Neural progenitor cell (in vitro differentiated cells): Measurements from ENCODE around the gene EOMES.

Source experiments
- CTCF ChIP-seq: fragments of 200-600 bp; sonication (generic); IDR thresholded peaks from 2 replicates; pipeline ENCODE4 v1.5.1; 2017; ENCODE audit warnings: antibody characterized with exemption, mild to moderate bottlenecking
- EZH2 ChIP-seq: fragments of 200-600 bp; sonication (generic); IDR thresholded peaks from 2 replicates; pipeline ENCODE4 v1.6.1; 2017; ENCODE audit warnings: antibody characterized with exemption, mild to moderate bottlenecking, moderate library complexity
- EZH2phosphoT487 ChIP-seq: fragments of 200-600 bp; sonication (generic); IDR thresholded peaks from 2 replicates; pipeline ENCODE4 v1.6.1; 2017; ENCODE audit warnings: antibody characterized with exemption

- TF ChIP-seq CTCF (no peak), EZH2 (no peak), EZH2phosphoT487 (no peak)
Observed at GRCh38 chr3:27685474-27685873, 36.6 kb downstream of the EOMES start.
